HG02759 (cell line): Measurements from ENCODE around the gene C19orf33.
A peak's percentile ranks its signal among the peaks of the same experiment; 100 is the strongest.

Experiments
- ATAC-seq: cut with Tn5 transposase; IDR thresholded peaks from one replicate; pipeline ENCODE4 v1.9.1; 2021; ENCODE audit warnings: mild to moderate bottlenecking, moderate library complexity; ENCODE audit not compliant: unreplicated experiment

C19orf33 gene

DNA sequence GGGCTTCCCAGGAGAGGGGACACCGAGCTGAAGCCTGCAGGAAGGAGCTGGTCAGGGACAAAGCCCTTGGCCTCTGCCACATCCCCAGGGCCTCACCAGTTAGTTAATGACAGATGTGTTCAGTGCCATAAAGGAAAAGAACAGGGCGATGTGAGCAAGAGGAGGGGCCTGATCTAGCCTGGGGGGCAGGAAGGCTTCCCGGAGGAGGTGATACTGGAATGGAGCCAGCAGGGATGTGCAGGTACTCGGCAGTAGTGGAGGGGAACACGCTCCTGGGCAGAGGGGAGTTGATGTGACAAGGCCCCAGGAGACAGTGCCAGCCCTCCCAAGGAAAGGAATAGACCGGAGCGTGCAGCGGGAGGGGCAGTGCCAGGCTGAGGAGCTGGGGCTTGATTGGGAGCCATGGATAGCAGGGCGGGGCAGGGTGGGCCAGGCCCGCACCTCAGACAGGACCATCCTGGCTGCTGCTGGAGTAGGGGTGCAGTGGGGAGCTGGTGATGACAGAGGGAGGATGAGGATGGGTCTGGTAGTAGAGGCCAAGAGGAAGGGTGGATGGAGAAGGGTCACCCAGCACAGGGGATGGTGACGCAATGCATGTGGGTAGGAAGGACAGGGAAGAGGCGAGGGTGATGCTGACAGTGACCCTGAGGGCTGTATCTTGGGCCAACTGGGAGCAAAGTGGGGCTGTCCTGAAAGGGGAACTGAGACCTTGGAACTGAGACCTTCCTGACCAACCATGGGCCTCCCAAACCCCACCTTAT, 4.1 kb downstream of the C19orf33 start:
- no peak for ATAC-seq

DNA sequence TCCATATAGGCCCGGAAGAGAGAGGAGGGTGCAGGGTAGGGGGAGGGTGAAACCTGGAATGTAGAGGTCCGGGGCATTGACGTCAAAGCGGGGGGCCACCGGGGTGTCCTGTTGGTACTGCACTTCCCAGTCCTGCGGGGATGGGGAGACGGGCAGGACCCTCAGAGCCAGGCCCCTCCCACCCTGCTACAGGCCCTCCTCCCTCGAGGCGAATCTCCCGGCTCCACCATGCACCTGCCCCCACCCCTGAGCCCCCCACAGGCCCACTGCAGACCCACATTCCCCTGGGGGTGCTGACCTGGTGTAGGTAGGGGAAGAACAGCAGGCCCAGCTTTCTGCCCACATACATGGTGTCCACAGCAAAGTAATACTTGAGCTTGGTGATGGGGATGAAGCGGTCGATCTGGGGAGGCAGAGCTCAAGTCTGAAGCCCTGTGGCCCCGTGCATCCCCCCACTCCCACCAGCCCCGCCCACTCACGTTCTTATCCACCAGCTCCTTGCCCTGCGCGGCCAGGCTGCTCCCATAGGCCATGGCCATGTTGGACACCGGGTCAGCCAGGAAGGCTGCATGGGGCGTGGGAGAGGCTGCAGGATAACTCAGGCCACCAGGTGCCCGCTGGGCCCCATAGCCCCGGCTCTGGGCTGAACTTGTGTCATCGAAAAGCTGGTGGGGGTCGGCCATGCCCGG, 5.0 kb downstream of the C19orf33 start:
- no peak for ATAC-seq

DNA sequence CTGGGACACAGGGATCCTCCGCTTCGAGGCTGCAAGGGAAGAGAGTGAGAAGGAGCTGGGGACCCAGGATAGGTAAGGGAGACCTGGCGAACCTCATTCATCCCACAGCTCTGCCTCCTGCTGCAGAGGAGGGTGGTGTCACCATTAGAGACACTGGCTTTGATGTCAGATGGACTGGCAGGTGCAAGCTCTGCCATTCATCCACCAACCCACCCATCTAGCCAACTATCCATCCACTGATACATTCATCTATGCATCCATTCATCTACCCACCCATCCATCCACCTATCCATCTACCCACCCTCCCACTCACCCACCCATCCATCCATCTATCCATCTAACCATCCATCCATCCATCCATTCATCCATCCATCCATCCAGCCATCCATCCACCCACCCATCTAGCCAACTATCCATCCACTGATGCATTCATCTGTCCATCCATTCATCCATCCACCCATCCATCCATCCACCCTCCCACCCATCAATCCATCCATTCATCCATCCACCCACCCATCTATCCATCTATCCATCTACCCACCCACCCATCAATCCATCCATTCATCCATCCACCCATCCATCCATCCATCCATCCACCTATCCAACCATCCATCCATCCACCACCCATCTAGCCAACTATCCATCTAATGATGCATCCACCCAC, 5.7 kb downstream of the C19orf33 start:
- no peak for ATAC-seq

DNA sequence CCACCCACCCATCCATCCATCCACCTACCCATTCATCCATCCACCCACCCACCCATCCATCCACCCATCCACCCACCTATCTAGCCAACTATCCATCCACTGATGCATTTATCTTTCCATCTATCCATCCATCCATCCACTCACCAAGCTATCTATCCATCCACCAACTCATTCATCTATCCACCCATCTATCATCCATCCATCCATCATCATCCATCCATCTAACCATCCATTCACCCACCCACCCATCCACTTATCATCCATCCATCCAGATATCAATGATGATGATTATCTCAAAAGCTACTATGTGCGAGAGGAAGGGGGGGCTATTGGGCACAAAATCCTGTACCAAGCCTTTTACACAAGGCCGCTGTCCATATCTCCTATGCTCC, 6.2 kb downstream of the C19orf33 start:
- no peak for ATAC-seq

DNA sequence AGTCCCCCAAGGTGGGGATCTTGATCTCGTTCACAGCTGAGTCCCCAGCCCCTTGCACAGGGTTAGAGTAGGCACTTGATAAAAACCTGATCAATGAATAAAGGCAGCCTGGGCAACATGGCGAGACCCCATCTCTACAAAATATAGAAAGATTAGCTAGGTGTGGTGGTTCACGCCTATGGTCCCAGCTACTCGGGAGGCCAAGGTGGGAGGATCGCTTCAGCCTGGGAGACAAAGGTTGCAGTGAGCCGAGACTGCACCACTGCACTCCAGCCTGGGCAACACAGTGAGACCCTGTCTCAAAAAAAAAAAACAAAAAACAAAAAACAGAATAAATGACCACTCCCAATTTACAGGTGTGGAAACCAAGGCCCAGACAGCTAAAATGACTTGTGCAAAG, 6.9 kb downstream of the C19orf33 start:
- ATAC-seq = no peak

DNA sequence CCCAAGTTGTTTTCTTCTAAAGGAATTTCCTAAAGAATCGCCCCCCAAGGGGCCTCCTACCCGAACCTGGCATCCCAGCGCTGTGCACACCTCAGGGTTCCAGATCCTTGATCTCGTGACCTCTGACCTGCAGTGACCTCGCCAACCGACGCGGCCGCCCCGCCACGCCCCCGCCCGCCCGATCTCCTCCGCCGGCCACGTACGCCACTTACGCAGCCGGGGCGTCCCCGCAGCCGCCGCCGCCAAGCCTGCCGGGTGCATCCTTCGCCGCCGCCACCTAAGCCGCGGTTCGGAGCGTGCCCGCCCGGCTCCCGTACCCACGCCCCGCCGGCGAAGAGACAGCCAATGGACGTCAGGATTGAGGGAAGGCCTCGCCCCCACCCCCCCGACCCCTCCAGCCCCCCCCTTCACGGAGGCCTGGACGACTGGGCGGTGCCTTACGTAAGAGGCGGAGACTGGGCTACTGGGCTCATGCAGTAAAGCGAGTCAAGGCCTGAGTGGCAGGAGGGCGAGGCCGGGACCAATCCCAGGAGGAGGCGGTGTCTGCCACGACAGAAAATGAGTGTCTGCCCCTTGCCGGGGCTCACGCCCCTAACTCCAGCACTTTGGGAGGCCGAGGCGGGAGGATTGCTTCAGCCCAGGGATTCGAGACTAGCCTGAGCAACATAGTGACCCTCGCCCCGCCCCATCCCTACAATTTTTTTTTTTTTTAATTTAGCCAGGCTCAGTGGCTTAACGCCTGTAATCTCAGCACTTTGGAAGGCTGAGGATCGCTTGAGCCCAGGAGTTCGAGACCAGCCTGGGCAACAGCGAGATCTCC, 11.8 kb downstream of the C19orf33 start, which contains the start of gene YIF1B:
Gene YIF1B, minus strand, starts transcription at position 291 of the 820 bp plus-strand sequence. Its CDS starts 30 bp downstream, at position 261.
- ATAC-seq = peak; percentile 87

DNA sequence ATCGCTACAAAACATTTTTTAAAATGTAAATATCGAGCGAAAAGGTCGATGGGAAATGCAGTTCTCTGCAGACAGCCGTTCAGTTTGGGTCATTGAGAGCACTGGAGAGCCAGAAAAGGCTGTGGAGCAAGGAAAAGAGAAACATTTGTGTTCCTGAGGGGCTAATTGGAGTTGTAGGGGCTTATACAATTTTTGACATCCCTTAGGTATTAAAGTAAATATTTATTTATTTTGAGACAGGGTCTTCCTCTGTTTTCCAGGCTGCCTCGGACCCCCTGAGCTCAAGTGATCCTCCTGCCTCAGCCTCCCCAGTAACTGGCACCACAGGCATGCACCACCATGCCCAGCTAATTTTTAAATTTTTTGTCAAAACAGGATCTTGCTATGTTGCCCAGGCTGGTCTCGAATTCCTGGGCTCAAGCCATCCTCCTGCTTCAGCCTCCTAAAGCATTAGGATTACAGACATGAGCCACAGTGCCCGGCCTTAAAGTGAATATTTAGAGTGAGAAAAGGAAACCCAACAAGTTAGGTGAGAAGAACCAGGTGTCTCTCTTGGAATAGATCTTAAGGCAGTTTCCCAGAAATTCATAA, 12.5 kb downstream of the C19orf33 start:
- peak; percentile 2 for ATAC-seq

DNA sequence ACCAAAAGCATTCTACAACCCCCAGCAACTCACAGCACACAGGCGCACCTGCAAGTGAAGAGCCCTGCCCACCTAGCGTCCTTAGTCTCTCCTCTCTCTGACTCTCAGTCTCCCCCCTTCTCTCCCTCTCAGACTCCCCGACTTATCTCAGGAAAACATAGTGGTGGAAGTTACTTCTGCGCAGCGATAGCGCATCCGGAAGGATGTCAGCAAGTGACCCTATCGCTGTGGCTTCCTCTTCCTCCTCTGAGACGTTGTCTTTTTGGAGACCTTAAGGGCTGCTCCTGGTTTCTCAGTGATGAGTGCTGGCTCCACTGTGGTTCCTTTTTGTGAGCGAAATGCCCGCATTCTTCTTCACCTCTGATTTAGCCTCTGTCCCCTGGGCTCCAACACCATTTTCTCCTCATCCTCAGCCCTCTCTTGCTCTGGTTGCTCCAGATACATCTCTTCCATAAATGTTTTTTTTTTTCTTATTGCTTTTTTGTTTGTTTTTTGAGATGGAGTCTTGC, 13.1 kb downstream of the C19orf33 start:
- ATAC-seq = no peak

DNA sequence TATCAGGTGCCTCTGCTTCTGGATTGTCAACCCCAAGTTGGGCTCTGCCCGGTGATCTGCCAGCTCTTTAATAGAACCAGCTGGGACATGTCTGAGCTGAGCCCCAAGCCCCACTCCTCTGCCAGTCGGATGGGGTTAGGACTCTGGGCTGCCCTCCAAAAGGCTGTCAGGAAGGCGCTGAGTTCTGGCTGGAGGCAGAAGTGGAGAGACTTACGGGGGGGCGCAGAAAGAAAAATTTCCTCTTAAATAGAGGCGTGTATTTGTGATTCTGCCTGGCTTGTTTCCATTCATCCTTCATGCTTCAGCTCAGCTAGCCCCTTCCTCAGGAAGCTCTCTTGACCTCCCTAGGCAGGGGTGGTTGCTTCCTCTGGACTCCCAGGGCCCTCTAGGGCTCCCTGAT, 14.6 kb downstream of the C19orf33 start:
- no peak for ATAC-seq

DNA sequence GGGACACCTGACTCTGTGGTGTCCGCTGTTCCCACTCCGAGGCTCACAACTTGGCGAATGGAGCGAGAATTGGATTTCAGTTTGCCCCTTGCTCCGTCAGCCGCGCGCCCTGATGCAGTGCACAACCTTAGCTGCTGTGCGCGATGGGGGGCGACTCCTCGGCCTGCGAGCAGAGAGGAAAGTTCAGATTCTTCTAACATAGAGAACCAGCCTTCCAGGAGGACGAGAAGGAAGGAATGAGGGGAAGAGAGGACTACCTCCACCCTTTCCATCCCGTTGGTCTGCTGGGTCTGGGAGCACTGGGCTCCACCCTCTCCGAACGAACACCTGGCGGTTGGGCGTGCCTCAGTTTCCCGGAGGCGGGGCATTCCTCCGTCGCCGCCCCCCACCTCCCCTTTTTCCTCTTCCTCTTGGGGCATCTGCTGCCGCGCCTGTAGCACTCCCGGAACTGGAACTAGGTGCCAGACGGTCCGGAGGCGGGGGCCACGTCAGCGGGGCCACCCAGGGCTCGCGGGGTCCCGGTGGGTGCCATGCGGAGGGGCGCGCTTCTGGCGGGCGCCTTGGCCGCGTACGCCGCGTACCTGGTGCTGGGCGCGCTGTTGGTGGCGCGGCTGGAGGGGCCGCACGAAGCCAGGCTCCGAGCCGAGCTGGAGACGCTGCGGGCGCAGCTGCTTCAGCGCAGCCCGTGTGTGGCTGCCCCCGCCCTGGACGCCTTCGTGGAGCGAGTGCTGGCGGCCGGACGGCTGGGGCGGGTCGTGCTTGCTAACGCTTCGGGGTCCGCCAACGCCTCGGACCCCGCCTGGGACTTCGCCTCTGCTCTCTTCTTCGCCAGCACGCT, 15.6 kb downstream of the C19orf33 start, which contains the start of gene KCNK6:
Gene KCNK6, plus strand, starts transcription at position 425 of the 838 bp plus-strand sequence. Its CDS starts 106 bp downstream, at position 531.
- no peak for ATAC-seq

DNA sequence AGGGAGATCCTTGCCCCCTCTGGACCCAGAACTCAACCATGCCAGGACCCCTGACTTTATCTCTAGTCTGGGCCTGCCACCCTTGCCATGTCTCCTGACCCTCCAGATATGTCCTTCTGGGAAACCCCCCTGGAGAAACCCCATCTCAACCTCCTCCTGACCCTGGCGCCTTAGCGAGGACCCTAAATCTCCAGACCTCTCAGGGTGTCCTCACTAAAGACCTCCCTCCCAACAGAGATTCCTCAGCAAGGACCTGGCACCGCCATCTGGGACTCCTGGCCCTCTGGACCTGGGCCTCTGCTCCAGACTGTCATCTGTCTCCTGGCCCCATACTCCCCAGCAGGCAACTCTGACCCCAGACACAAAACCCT, 16.9 kb downstream of the C19orf33 start:
- ATAC-seq = no peak

DNA sequence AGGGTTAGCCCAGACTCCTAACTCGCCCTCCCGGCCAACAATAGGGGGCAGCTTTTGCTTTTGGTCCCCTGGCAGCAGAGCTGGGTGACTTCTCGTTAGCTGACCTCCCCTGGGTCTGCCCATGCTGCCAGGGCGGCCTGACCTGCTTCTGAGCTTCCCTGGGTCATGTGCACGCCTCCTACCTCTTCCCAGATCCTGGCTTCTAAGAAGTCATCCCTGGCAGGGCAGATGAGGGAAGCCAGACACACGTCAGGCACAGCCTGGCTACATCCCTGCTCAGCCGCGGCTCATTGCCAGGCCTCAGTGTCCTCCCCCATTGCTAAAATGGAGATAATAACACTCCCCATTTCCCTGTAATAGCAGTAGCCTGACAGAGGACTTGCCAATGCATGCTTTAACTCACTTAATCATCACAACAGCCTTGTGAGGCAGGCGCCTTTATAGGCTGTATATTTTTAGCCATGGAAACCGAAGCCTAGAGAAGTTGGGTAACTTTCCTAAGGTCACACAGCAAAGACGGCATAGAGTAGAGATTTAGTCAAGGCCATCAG, 17.7 kb downstream of the C19orf33 start:
- no peak for ATAC-seq

DNA sequence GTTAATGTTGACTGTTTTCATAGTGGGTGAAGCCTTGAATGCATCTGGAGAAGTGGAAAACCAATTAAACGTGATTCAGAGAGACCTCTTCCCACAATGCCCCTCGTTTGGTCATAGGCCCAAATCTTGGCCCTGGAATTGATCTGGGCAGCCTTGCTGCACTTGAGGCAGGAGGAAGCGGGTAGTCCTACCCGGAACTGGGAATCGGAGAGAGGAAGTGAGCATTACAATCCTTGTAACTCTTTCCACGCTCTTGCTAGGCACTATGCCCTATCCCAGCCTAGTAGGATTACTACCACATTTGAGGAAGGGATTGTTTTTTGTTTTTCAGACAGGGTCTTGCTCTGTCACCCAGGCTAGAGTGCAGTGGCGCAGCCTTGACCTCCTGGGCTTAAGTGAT, 19.2 kb downstream of the C19orf33 start:
- ATAC-seq = no peak

DNA sequence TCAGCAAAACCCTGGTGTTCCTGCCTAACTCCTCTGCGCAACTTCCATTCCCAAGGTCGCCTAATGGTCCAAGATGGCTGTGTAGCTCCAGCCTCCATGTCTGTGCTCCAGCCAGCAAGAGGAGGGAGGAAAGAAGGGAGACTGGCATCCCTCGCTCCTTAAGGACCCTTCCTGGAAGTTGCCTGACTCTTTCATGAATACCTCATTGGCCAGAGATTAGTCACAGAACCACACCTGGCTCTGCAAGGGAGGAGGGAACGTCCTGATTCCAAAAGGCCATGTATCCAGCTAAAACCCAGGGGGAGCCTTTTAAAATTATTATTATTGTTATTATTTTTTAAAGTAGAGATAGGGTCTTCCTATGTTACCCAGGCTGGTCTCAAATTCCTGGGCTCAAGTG, 20.4 kb downstream of the C19orf33 start:
- no peak for ATAC-seq

DNA sequence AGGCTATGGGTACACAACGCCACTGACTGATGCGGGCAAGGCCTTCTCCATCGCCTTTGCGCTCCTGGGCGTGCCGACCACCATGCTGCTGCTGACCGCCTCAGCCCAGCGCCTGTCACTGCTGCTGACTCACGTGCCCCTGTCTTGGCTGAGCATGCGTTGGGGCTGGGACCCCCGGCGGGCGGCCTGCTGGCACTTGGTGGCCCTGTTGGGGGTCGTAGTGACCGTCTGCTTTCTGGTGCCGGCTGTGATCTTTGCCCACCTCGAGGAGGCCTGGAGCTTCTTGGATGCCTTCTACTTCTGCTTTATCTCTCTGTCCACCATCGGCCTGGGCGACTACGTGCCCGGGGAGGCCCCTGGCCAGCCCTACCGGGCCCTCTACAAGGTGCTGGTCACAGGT, 22.5 kb downstream of the C19orf33 start:
- no peak for ATAC-seq

DNA sequence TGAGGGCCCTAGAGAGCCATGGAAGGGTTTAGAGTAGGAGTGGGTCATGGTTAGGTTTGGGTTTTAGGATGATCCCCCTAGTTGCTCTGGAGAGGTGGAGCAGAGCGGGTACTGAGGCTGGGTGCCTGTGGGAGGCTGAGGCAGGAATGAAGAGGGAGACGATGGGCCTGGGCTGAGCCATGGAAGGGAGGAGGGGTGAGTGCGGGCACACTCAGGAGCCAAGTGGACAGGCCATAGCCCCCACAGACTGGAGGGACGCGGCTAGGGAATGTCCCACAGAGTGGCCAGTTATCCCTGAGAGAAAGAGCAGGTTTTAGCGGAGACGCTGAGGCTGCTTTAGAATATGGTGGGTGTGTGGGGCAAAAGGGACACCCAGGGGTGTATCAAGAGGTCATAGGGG, 25.6 kb downstream of the C19orf33 start:
- ATAC-seq = no peak

DNA sequence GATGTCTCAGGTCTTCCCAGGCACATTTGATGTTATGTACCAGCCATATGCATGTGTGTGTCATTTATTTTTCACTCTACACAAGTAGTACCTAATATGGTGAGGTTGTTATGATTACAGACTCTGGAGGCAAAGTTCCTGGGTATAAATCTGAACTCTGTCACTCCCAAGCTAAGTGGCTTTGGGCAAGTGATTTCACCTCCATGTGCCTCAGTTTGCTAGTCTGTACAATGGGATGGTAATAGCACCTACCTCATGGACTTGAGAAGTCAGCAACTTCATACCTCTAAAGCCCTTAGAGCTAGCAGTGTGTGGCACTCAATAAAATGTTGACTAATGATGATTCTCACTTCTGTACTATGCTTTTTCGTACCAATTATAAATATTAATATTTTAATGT, 27.7 kb downstream of the C19orf33 start:
- ATAC-seq = no peak

DNA sequence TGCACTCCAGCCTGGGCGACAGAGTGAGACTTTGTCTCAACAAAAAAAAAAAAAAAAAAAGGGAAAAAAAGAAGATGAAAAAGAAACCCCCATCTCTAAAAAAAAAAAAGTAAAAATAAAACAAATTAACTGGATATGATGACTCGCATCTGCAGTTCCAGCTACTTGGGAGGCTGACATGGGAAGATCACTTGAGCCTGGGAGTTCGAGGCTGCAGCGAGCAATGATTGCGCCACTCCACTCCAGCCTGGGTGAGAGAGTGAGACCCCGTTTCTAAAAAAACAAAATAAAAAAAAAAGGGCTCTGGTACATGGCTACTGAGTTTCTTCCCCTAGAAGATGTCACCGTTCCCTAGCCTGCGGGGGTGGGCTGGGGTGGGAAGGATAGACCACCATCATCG, 29.2 kb downstream of the C19orf33 start:
- no peak for ATAC-seq

DNA sequence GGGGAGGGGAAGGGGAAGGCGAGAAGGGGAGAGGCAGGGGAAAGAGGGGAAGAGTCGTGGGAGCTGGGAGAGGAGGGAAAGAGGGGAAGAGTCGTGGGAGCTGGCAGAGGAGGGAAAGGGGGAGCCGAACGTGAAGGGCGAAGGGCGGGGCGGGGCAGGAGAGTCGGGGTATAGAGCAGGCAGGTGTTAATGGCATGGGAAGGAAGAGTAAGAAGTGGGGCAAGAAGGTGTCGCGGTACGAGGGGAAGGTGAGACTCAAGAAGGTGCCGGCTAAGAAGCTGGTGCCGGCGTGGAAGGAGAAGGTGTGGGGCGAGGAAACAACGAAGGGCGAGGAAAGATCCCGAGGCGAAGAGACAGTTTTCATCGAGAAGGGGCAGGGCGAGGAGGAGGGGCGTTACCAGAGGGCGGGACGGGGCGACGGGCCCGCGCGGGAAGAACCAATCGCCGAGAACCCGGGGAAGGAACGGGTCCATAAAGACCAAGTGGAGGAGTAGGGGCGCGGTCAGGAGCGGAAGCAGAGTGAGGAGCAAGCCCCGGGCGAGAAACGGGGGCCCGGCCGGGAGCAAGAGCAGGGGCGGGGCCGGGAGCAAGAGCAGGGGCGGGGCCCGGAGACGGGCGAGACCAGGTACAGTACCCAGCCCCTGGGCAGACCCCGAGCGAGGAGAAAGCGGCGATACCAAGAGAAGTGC, 32.0 kb downstream of the C19orf33 start:
- ATAC-seq = peak; percentile 69
